GM18502 (cell line): ENCODE data around the gene RPP14.
"Not testable (repeated sequence)": the region's sequence is repeated elsewhere in the genome, so short reads cannot be mapped to it uniquely, and the experiment has no call there.

Experiments
- ATAC-seq: cut with Tn5 transposase; IDR thresholded peaks from one replicate; pipeline ENCODE4 v1.9.1; 2021; ENCODE audit warnings: mild to moderate bottlenecking; ENCODE audit not compliant: unreplicated experiment, poor library complexity

RPP14 gene

GRCh38 chr3:58290446-58290845, 15.6 kb upstream of the RPP14 start:
- not testable (repeated sequence) for ATAC-seq

GRCh38 chr3:58291671-58292338, 14.2 kb upstream of the RPP14 start:
- ATAC-seq = no peak

GRCh38 chr3:58292866-58293265, 13.2 kb upstream of the RPP14 start:
- no peak for ATAC-seq

- ATAC-seq = no peak
Observed at GRCh38 chr3:58293516-58293915, 12.5 kb upstream of the RPP14 start.

GRCh38 chr3:58296269-58296668, 9.8 kb upstream of the RPP14 start:
- ATAC-seq = no peak

- no peak for ATAC-seq
Observed at GRCh38 chr3:58296843-58297242, 9.2 kb upstream of the RPP14 start.

GRCh38 chr3:58298190-58298589, 7.9 kb upstream of the RPP14 start:
- ATAC-seq = no peak

GRCh38 chr3:58299075-58299474, 7.0 kb upstream of the RPP14 start:
- no peak for ATAC-seq

GRCh38 chr3:58299839-58300516, 6.1 kb upstream of the RPP14 start:
- no peak for ATAC-seq

GRCh38 chr3:58307639-58308215, 1.7 kb downstream of the RPP14 start:
- no peak for ATAC-seq

- ATAC-seq = no peak
Observed at GRCh38 chr3:58308728-58309127, 2.7 kb downstream of the RPP14 start.

- no peak for ATAC-seq
Observed at GRCh38 chr3:58317811-58318210, 11.8 kb downstream of the RPP14 start.

- ATAC-seq = no peak
Observed at GRCh38 chr3:58321791-58322190, 15.7 kb downstream of the RPP14 start.

- no peak for ATAC-seq
Observed at GRCh38 chr3:58322793-58323192, 16.7 kb downstream of the RPP14 start.

- ATAC-seq = no peak
Observed at GRCh38 chr3:58323529-58324390, 17.7 kb downstream of the RPP14 start.

GRCh38 chr3:58324391-58325390, 18.6 kb downstream of the RPP14 start:
- no peak for ATAC-seq

- ATAC-seq = no peak
Observed at GRCh38 chr3:58325525-58325992, 19.5 kb downstream of the RPP14 start.

GRCh38 chr3:58326267-58326900, 20.3 kb downstream of the RPP14 start:
- no peak for ATAC-seq
